Measurements from ENCODE around the gene ADISSP.

ADISSP gene

GRCh38 chr20:3782597-3782996 lies 15.0 kb upstream of the ADISSP start:
- no peak overlapping the region for H3K27ac ChIP-seq
- no peak for DNase-seq (ENCODE audit: low read depth, low spot score)

GRCh38 chr20:3781153-3781910 lies 13.8 kb upstream of the ADISSP start, which contains the start of gene SPEF1:
TSS of gene SPEF1 (minus strand) at chr20:3781448. CDS start at chr20:3781287, 161 bp downstream.
- DNase-seq (ENCODE audit: low read depth, low spot score), result no peak
- H3K27ac ChIP-seq, result no peak within 1 kb of the TSS

GRCh38 chr20:3778976-3779375 lies 11.4 kb upstream of the ADISSP start:
- no peak overlapping the region for H3K27ac ChIP-seq
- no peak for DNase-seq (ENCODE audit: low read depth, low spot score)

- no peak overlapping the region for H3K27ac ChIP-seq
- no peak for DNase-seq (ENCODE audit: low read depth, low spot score)
Observed at GRCh38 chr20:3777716-3778629, 10.4 kb upstream of the ADISSP start.

- H3K27ac ChIP-seq, result no peak overlapping the region
- DNase-seq (ENCODE audit: low read depth, low spot score), result no peak
Observed at GRCh38 chr20:3777381-3777715, 9.8 kb upstream of the ADISSP start.

GRCh38 chr20:3775457-3776108 lies 8.0 kb upstream of the ADISSP start:
- no peak overlapping the region for H3K27ac ChIP-seq

GRCh38 chr20:3771552-3772058 lies 4.1 kb upstream of the ADISSP start:
- DNase-seq (ENCODE audit: low read depth, low spot score), result no peak
- H3K27ac ChIP-seq, result no peak overlapping the region

More at GRCh38 chr20:3775457-3776108, 8.0 kb upstream of the ADISSP start:
- no peak for DNase-seq (ENCODE audit: low read depth, low spot score)

GRCh38 chr20:3768342-3769130 lies 983 bp upstream of the ADISSP start:
- DNase-seq (ENCODE audit: low read depth, low spot score), result no peak
- peak overlapping the region; percentile 66 for H3K27ac ChIP-seq

- no peak for DNase-seq (ENCODE audit: low read depth, low spot score)
- H3K27ac ChIP-seq, result no peak overlapping the region
Observed at GRCh38 chr20:3767110-3767426, 485 bp downstream of the ADISSP start.

GRCh38 chr20:3766422-3767109 lies 987 bp downstream of the ADISSP start:
- DNase-seq (ENCODE audit: low read depth, low spot score), result no peak
- no peak overlapping the region for H3K27ac ChIP-seq

GRCh38 chr20:3765171-3765882 lies 2.2 kb downstream of the ADISSP start:
- no peak for DNase-seq (ENCODE audit: low read depth, low spot score)
- H3K27ac ChIP-seq, result no peak overlapping the region

GRCh38 chr20:3764659-3765058 lies 2.9 kb downstream of the ADISSP start:
- no peak overlapping the region for H3K27ac ChIP-seq
- no peak for DNase-seq (ENCODE audit: low read depth, low spot score)

- DNase-seq (ENCODE audit: low read depth, low spot score), result no peak
- H3K27ac ChIP-seq, result no peak overlapping the region
Observed at GRCh38 chr20:3763671-3764601, 3.6 kb downstream of the ADISSP start.

- DNase-seq (ENCODE audit: low read depth, low spot score), result no peak
- H3K27ac ChIP-seq, result no peak overlapping the region
Observed at GRCh38 chr20:3760655-3761348, 6.8 kb downstream of the ADISSP start.

- DNase-seq (ENCODE audit: low read depth, low spot score), result no peak
- no peak overlapping the region for H3K27ac ChIP-seq
Observed at GRCh38 chr20:3759884-3760283, 7.7 kb downstream of the ADISSP start.

GRCh38 chr20:3759316-3759823 lies 8.2 kb downstream of the ADISSP start:
- no peak overlapping the region for H3K27ac ChIP-seq
- DNase-seq (ENCODE audit: low read depth, low spot score), result no peak

GRCh38 chr20:3758566-3758965 lies 9.0 kb downstream of the ADISSP start:
- no peak for DNase-seq (ENCODE audit: low read depth, low spot score)
- H3K27ac ChIP-seq, result no peak overlapping the region
